Measurements from ENCODE around the gene ESRRB. TPM values are rescaled to one million over a fixed set of nuclear protein-coding genes. Genes with fewer than 3 reads are reported as not detected.

ESRRB gene
- total RNA-seq, 1 experiment from 2014 or later: 1.6 TPM

DNA sequence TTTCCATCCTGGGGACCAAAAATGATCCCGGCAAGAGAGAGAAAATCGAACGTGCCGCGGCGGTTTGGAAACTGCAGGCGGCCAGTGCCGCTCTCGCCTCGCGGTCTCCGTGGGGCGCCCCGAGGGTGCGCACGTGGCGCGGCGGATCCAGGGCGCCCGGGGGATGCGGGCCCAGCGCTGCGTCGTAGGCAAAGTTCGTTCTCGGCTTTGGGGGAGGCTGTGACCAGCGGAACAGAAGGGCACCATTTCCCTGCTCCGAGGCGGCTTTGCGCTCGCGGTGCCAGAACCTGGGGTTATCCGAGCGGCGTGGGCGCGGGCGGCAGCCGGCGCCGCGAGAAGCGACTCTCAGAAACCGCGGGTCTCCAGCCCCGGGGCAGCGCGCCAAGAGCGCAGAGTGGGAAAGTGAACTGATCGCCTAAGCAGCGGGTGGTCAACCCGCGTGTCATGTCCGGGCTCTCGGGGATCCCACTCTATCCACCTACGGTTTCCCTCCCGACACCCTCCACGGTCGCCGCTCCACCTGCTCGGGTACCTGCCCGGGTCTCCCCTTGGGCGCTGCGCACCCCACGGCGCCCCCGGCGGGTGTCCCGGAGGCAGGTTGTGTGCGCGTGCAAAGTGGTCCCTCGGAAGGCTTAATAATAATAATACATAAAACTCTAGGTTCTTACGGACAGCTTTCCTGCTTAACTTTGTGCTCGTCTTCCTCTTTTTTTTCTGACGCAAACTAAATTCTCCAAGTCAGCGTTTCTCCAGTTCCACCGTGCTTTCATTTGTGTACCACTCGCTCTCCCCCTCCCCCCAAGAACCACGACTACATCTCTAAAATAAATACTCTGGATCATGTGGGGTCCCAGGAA is 1.2 kb downstream of the ESRRB start:
- Mint-ChIP-seq H3K36me3 (no peaks in the 10 kb centered on the region), H3K9me3 (no peaks in the 10 kb centered on the region), H3K27me3 (ENCODE audit: low read depth) (peaks cover 86% of the 10 kb centered on the region), H3K4me1 (peaks cover 24% of the 10 kb centered on the region), H3K4me3 (peak overlapping the region; percentile 96), H3K27ac (no peak overlapping the region)
- ChIA-PET POLR2A (no interaction called here), CTCF (no interaction called here)
- no peak for TF ChIP-seq PRRX2 (CRISPR knock-in tag; IDR thresholded peaks at IDR 0.05)
- TF ChIP-seq, protein P1, sequence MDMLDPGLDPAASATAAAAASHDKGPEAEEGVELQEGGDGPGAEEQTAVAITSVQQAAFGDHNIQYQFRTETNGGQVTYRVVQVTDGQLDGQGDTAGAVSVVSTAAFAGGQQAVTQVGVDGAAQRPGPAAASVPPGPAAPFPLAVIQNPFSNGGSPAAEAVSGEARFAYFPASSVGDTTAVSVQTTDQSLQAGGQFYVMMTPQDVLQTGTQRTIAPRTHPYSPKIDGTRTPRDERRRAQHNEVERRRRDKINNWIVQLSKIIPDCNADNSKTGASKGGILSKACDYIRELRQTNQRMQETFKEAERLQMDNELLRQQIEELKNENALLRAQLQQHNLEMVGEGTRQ (CRISPR knock-in tag; IDR thresholded peaks at IDR 0.05): 0 out of 2 replicates have a peak, but pooled peaks have one; percentile 18
- TF ChIP-seq, protein P2, sequence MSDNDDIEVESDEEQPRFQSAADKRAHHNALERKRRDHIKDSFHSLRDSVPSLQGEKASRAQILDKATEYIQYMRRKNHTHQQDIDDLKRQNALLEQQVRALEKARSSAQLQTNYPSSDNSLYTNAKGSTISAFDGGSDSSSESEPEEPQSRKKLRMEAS (CRISPR knock-in tag; IDR thresholded peaks at IDR 0.05): 0 out of 2 replicates have a peak, but pooled peaks have one; percentile 43
- DNase-seq (ENCODE audit: low spot score) (no peak), ATAC-seq (no peak)

DNA sequence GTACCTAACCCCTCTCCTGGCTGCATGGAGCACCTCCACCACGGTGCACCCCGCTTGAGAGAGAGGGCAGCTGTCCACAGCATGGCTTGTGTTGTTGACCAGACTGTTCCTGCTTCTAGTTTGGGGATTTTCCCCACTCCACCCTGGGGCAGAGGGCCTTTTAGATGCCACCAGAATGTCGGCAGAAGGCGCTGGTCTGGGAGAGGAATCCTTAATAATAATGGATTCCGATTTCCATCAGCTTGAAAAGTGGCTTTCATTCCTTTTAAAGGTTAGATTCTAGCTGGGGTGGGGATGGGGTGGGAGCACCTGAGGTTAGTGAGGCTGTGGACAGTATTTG is 1.8 kb downstream of the ESRRB start:
- TF ChIP-seq TCF7 (CRISPR knock-in tag; IDR thresholded peaks at IDR 0.05; ENCODE audit: low read depth): no peak
- TF ChIP-seq NR2C2 (CRISPR knock-in tag; IDR thresholded peaks at IDR 0.05): no peak
- TF ChIP-seq ZNF219 (CRISPR knock-in tag; IDR thresholded peaks at IDR 0.05; ENCODE audit: borderline replicate concordance): no peak
- no peak for TF ChIP-seq EMX1 (CRISPR knock-in tag; IDR thresholded peaks at IDR 0.05)
- TF ChIP-seq, protein P3, sequence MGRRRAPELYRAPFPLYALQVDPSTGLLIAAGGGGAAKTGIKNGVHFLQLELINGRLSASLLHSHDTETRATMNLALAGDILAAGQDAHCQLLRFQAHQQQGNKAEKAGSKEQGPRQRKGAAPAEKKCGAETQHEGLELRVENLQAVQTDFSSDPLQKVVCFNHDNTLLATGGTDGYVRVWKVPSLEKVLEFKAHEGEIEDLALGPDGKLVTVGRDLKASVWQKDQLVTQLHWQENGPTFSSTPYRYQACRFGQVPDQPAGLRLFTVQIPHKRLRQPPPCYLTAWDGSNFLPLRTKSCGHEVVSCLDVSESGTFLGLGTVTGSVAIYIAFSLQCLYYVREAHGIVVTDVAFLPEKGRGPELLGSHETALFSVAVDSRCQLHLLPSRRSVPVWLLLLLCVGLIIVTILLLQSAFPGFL (CRISPR knock-in tag; IDR thresholded peaks at IDR 0.05; ENCODE audit: borderline replicate concordance): no peak
- no peak for TF ChIP-seq NFE2L1 (CRISPR knock-in tag; IDR thresholded peaks at IDR 0.05)
- no peak for TF ChIP-seq ZNF317 (CRISPR knock-in tag; IDR thresholded peaks at IDR 0.05; ENCODE audit: borderline replicate concordance, low read depth)
- TF ChIP-seq, protein P4, sequence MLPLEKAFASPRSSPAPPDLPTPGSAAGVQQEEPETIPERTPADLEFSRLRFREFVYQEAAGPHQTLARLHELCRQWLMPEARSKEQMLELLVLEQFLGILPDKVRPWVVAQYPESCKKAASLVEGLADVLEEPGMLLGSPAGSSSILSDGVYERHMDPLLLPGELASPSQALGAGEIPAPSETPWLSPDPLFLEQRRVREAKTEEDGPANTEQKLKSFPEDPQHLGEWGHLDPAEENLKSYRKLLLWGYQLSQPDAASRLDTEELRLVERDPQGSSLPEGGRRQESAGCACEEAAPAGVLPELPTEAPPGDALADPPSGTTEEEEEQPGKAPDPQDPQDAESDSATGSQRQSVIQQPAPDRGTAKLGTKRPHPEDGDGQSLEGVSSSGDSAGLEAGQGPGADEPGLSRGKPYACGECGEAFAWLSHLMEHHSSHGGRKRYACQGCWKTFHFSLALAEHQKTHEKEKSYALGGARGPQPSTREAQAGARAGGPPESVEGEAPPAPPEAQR (CRISPR knock-in tag; IDR thresholded peaks at IDR 0.05): no peak
- TF ChIP-seq, protein P5, sequence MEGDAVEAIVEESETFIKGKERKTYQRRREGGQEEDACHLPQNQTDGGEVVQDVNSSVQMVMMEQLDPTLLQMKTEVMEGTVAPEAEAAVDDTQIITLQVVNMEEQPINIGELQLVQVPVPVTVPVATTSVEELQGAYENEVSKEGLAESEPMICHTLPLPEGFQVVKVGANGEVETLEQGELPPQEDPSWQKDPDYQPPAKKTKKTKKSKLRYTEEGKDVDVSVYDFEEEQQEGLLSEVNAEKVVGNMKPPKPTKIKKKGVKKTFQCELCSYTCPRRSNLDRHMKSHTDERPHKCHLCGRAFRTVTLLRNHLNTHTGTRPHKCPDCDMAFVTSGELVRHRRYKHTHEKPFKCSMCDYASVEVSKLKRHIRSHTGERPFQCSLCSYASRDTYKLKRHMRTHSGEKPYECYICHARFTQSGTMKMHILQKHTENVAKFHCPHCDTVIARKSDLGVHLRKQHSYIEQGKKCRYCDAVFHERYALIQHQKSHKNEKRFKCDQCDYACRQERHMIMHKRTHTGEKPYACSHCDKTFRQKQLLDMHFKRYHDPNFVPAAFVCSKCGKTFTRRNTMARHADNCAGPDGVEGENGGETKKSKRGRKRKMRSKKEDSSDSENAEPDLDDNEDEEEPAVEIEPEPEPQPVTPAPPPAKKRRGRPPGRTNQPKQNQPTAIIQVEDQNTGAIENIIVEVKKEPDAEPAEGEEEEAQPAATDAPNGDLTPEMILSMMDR (IDR thresholded peaks at IDR 0.05): no peak
- TF ChIP-seq TEAD4 (CRISPR knock-in tag; IDR thresholded peaks at IDR 0.05): no peak
- TF ChIP-seq SMAD3 (CRISPR knock-in tag; IDR thresholded peaks at IDR 0.05; ENCODE audit: borderline replicate concordance): no peak
- TF ChIP-seq FOXP1 (CRISPR knock-in tag; IDR thresholded peaks at IDR 0.05; ENCODE audit: borderline replicate concordance): no peak
- no peak for TF ChIP-seq HMGA2 (CRISPR knock-in tag; IDR thresholded peaks at IDR 0.05)
- peaks cover 85% of the 10 kb centered on the region for H3K27me3 Mint-ChIP-seq (ENCODE audit: low read depth)
- no peak overlapping the region for H3K27ac Mint-ChIP-seq
- DNase-seq (ENCODE audit: low spot score) (no peak), ATAC-seq (no peak)
- H3K4me1 Mint-ChIP-seq: peaks cover 24% of the 10 kb centered on the region
- ChIA-PET POLR2A (interaction anchor here (0.6 kb wide), 1 partner anchor 422 kb away, joined by 7 read pairs; no protein-coding TSS in a partner anchor), CTCF (interaction anchor here (1.3 kb wide), 1 partner anchor 327 kb away, joined by 4 read pairs; no protein-coding TSS in a partner anchor)
- no peaks in the 10 kb centered on the region for H3K9me3 Mint-ChIP-seq
- no peaks in the 10 kb centered on the region for H3K36me3 Mint-ChIP-seq
- H3K4me3 Mint-ChIP-seq: peak overlapping the region; percentile 96

DNA sequence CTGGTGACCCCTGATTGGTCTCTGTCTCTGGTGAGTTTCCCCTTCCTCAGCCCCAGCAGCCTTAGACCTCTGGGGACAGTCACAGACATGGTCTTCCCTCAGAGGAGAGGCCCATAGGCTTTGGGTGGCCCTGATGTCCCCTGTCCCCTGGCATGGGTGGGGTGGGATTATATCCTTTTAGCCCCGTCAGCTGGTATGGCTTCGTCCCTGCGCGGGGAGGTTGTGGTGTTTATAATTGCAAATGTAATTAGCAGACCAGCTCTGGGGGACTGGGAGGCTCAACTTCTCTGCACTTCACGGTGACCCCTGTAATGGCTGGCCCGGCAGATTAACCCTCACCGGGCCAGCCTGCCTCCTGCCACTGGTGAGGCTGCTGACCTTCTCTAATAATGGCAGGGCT is 5.1 kb downstream of the ESRRB start:
- Mint-ChIP-seq H3K9me3 (no peaks in the 10 kb centered on the region), H3K27ac (no peak overlapping the region), H3K27me3 (ENCODE audit: low read depth) (peaks cover 54% of the 10 kb centered on the region), H3K4me1 (peaks cover 19% of the 10 kb centered on the region), H3K4me3 (no peak overlapping the region), H3K36me3 (no peaks in the 10 kb centered on the region)
- POLR2A ChIA-PET: no interaction called here
- ATAC-seq: no peak
- DNase-seq (ENCODE audit: low spot score): no peak
- CTCF ChIA-PET: no interaction called here
- TF ChIP-seq, protein P6, sequence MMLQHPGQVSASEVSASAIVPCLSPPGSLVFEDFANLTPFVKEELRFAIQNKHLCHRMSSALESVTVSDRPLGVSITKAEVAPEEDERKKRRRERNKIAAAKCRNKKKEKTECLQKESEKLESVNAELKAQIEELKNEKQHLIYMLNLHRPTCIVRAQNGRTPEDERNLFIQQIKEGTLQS (CRISPR knock-in tag; conservative IDR thresholded peaks at IDR 0.05): no peak
- TF ChIP-seq TEAD4 (CRISPR knock-in tag; IDR thresholded peaks at IDR 0.05): no peak
- TF ChIP-seq, protein P7, sequence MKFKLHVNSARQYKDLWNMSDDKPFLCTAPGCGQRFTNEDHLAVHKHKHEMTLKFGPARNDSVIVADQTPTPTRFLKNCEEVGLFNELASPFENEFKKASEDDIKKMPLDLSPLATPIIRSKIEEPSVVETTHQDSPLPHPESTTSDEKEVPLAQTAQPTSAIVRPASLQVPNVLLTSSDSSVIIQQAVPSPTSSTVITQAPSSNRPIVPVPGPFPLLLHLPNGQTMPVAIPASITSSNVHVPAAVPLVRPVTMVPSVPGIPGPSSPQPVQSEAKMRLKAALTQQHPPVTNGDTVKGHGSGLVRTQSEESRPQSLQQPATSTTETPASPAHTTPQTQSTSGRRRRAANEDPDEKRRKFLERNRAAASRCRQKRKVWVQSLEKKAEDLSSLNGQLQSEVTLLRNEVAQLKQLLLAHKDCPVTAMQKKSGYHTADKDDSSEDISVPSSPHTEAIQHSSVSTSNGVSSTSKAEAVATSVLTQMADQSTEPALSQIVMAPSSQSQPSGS (CRISPR knock-in tag; IDR thresholded peaks at IDR 0.05; ENCODE audit: borderline replicate concordance, low read depth): no peak
- TF ChIP-seq CREM (CRISPR knock-in tag; IDR thresholded peaks at IDR 0.05): no peak
- TF ChIP-seq ETV6 (CRISPR knock-in tag; IDR thresholded peaks at IDR 0.05): no peak
- TF ChIP-seq SP1 (CRISPR knock-in tag; conservative IDR thresholded peaks at IDR 0.05): no peak
- TF ChIP-seq, protein P8, sequence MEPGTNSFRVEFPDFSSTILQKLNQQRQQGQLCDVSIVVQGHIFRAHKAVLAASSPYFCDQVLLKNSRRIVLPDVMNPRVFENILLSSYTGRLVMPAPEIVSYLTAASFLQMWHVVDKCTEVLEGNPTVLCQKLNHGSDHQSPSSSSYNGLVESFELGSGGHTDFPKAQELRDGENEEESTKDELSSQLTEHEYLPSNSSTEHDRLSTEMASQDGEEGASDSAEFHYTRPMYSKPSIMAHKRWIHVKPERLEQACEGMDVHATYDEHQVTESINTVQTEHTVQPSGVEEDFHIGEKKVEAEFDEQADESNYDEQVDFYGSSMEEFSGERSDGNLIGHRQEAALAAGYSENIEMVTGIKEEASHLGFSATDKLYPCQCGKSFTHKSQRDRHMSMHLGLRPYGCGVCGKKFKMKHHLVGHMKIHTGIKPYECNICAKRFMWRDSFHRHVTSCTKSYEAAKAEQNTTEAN (CRISPR knock-in tag; IDR thresholded peaks at IDR 0.05): no peak

Data from WTC11 (cell line).